GM04503 (cell line): ENCODE data around the gene CALHM3.
A peak's percentile ranks its signal among the peaks of the same experiment; 100 is the strongest.
"Not testable (repeated sequence)": the region's sequence is repeated elsewhere in the genome, so short reads cannot be mapped to it uniquely, and the experiment has no call there.

Experiments
- DNase-seq: peaks from one replicate; pipeline ENCODE4 v3.0.0-alpha.2; 2012; ENCODE audit warnings: low read depth

The CALHM3 gene

DNA sequence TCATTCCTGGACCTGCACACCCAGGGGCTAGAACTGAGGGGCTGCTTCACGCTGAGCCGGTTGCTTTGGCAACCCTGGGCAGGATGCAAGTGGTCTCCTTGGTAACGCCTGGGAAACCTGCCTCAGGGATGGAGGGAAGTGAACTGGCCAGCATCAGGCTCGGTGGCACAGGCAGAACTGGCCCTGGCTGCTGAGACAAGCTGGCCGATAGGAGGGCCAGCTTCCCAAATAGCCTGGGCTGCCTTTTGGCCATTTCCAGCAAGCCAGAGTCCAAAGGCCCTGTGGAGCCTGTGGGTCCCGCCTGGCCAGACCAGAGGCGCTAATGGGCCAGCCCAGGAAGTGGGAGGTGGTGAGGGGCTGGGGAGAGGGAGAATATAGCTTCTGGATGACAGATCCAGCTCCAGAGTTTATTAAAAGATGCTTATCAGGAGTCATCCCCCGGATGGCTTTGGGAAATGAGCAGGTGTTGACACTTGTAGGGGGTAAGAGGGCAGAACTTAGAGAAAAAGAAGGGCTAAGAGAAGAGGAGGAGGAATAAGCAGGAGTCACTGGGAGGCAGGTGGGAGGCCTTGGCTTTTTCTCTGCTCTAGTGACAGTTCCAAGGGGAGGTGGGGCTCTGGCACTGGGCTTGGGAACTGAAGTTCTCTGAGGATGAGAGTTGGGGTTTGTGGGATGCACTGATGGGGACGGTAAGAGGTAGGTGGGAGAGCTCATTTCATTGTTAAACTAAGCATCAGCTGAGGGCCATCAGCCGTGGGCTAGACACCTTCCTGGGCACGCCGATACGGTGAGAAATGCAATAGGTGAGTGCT lies 24.0 kb upstream of the CALHM3 start:
- no peak for DNase-seq

DNA sequence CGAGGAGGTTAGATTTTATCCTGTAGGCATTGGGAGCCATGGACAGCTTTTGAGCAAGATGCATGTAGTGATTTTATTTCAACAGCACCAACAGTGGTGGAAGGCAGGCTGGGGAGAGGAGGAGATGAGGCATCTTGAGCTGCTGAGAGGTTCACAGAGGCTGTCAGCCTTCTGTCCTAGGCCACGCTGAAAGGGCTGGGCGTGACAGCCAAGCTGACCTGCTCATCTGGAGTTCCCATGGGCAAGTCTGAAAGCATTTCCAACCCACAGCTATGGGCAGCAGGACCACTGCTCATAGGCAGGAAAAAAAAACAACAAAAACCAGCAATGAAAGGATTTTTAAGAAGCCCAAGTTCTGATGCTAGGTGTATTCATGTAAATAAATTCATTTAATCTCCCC lies 22.1 kb upstream of the CALHM3 start:
- no peak for DNase-seq

DNA sequence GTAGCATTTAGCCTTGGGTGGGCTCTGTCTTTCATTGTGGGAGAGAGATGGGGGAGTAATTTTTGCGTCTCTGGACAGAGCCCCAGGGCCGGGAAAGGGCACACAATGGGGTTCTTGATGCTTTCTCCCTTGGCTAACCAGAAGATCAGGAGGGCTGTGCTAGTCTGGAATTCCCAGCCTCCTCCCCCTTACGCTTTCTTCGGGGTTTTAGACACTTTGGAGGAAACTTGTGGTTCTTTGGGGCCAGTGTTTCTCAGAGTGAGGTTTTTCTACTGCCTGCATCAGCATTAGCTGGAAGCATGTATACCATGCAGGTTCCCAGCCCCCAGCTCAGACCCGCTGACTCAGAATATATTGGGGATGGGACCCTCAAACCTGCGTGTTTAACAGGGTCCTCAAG lies 21.4 kb upstream of the CALHM3 start:
- no peak for DNase-seq

DNA sequence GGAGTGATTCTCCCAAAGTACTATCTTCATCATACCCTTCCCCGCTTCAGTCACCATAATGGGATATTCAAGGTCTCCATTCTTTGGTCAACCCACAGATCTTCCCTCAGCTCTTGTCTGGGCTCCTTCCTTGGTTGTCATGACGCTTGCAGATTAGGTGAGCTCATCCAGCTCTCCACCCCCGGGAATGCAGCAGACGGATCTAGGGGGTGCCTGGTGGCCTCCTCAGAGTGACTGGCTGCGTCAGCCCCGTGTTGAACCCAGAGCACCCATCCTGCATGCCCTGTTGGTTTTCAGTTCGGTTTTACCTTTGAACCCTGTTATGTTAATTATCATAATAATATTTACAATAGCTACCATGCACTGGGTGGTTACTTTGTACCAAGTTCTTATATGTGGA lies 20.8 kb upstream of the CALHM3 start:
- DNase-seq = no peak

DNA sequence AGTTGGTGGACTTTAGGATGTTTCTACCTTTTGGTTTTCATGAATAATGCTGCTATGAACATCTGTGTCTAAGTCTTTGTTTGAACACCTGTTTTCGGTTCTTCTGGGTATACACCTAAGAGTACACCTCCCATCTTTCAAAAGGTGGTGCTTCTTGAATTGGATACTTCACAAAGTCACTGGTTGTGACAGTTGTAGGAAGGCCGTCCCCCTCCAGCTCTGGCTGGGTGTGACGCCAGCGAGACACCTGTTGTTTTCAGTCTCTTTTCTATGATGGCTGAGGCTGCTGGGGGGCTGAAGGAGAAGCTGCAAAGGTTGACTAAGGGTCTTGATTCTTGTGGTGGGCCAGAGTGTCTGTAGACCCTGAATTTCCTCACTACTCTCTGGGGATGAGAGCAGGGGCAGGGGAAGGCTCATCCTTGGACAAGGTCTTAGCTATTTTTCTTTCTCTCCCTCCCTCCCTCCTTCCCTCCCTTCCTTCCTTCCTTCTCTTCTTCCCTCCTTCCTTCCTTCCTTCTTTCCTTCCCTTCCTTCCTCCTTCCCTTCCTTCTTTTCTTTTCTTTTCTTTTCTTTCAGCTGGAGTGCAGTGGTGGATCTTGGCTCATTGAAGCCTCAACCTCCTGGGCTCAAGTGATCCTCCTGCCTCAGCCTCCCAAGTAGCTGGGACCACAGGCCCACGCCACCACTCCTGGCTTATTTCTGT lies 20.0 kb upstream of the CALHM3 start:
- no peak for DNase-seq

DNA sequence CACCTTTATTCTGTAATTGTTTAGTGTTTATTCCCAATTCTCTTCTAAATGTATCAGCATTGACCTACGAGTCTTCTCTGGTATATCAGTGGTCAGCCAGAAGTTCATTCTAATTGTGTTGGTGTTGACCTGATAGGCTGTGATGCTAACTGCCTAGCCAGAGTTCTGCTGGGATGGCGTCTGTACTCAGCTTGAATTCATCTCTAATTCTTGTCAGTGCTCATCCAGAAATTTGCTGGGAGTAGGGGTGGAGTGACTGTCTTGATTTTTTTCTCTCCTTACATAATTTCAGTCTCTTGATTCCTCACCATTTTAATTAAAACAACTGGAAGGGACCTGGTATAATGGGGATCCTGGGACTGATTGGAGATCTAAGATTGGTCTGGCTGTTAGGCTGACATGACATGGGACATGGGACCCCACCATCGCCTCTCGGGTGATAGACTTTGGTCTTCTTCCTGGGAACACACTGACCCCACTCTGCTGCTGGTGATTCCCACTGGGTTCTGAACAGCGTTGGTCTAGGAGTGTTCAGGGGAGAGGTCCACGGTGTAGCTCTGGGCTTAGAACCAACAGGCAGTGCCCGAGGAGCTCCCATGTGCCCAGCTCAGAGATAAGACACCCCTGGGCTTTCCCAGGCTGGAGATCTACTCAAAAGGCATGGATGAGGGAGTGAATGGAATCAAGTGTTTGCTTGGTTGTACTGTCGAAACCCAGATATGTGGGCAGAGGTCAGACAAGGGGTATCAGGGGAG lies 18.3 kb upstream of the CALHM3 start:
- no peak for DNase-seq

DNA sequence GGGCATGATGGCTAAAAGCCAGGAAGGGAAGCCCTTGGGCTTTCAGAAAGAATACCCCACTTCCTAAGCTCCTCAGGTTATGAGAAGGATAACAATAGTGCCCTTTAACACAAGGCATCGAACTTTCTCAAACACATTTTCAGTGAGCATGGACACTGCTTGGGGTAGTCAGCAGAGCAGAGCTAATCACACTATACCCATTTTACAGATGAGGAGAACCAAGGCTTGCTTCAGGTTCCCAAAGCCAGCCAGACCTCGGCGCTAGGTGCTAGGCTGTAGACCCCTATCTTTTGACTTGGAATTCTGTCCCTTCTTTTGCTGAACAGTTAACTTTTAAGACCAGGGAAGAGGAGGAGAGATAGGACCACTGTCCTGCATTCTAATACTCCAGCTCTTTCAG lies 16.3 kb upstream of the CALHM3 start:
- no peak for DNase-seq

DNA sequence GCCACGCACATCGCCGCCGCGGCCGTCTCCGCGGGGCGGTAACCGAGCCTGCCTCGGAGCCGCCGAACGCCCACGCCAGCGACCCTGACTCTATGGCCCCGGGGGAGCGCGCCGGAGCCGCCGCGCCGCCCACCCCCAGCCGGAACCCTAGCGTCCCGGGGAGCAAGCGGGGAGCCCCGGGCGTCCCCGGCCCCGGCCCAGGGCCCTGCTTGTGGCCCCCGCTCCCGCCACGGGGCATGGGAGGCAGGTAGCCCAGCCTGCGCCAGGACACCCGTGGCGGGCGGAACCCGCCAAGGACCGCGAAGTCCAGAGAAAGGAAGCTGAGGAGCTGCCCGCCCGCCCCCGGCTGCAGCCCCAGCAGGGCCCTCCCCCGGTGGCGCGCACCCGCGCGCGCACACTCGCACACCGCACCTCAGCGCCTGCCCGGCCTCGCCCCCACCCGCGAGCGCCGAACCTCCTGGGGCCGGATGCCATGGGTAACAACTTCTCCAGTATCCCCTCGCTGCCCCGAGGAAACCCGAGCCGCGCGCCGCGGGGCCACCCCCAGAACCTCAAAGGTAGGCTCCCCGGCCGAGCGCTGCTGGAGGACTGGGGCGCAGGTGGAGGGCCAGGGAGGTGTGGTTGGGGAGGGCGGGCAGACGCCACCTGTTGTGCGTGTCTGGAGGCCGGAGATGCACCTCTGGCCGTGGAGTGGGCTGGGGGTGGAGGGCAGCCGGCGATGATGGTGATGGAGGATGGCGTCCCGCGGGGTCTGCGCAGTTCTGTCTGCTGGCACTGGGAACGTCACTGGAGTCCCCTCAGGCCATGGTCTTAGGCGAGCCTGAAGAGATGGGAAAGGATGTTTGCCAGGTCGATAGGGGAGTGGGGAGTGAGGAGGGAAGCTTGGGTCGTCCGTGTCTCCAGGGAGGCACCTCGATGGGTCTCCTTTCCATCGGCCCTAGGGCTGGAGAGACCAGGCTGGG lies 15.2 kb upstream of the CALHM3 start:
- DNase-seq = no peak

DNA sequence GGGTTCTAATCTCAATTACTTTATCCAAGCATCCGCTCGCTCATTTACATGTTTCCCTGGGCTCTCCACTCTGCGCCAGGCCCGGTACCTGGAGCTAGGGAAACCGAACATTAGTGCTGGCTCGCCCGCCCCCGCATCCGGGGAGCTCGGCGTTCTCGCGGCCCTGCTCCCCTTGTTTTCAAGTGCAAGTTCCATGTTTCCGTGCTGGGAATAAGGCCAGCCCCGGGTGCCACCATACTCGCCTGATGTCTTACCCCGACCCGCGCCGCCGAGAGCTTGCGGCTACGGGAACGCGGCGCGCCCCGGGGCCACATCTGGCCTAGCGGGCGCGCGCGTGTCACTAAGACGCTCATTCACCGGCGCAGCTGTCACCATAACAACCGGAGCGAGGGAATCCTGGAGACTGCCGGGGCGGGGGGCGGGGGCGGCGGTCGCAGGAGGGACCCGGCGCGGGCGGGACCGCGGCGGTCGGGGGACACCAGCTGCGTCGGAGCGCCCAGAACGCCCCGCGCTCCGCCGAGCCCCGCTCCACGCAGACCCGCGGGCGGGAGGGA lies 14.4 kb upstream of the CALHM3 start, which contains the start of gene NEURL1:
Gene NEURL1, plus strand, starts transcription at position 344 of the 554 bp plus-strand sequence. CDS start 683 bp downstream, outside the sequence.
- no peak for DNase-seq

DNA sequence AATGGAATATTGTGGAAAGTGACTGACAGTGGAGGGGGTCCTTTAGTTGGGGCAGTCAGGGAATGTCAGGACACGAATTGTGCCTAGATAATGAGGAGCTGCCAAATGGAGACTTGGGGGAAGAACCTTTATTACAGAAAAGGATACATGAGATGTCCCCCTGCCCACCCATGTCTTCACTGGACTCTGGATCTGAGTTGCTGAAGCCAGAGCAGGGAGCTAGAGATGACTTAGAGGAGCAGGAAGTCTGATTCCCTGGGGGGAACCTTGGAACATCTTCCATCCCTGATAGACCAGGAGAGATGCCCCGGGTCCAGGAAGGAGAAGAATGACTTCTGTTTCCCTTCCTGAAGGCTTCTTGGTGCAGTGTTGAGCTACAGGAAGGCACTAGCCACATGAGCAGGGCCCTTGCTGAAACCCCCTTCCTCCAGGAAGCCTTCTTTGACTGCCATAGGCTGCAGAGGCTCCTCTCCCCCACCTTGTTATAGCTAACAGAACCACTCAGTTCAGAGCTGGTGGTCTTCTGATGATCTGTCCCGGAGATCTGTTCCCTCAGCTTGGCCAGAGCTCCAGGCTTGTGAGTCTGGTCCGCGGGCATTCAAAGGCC lies 13.7 kb upstream of the CALHM3 start:
- DNase-seq = no peak

DNA sequence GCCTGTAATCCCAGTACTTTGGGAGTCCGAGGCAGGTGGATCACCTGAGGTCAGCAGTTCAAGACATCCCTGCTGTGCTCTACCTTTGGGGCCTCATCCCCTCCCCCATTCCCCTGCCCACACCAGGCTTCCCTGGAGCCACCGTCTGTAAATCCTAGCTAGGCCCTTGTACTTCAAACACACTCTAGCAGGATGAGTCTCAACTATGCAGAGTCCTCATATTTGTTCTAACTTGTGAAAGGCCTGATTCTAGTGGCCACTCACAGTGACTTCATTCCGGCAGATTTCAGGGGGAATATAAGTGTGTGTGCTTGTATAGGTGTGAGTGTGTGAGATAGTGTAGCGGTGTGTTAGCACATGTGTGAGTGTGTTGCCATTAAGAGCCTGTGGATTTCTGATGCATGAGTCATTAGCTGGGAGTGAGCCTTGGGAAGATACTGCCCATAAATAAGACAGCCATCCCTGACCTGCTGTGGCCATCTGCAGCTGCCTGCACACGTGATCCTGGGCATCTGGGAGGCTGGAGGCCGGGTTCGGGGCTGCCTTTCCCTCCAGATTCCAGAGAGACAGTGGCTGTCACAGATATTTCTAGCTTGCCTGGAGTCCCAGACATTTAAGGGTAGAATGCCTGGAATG lies 12.8 kb upstream of the CALHM3 start:
- DNase-seq = peak; percentile 90

DNA sequence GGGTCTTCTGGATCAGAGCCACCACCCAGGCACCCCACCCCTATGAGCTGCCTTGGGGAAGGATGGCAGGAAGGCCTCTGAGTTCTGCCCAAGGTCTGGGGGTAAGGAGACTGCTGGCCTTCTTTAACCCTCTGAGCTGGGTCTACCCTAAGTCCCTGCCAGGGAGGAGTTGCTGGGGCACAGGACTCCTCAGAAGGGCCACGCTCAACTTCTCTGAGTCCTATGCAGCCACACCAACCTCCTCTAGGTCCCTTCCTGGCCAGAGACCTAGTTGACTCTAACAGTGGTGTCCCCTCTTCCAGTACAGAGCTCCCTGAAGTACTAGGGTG lies 11.9 kb upstream of the CALHM3 start:
- no peak for DNase-seq

DNA sequence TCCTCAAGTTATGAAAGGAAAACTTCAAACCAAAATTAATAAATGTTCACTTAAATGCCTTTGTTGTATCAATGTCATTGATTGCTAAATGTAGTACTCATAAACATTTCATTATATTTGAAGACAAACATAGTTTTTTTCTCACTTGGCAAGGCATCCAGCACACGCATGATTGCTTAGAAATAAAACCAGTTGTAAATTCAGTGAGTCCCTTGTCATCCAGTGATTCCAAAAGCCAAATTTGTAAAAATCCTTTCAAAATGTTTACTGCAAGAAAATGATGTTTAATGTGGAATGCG lies 8.3 kb upstream of the CALHM3 start:
- no peak for DNase-seq

DNA sequence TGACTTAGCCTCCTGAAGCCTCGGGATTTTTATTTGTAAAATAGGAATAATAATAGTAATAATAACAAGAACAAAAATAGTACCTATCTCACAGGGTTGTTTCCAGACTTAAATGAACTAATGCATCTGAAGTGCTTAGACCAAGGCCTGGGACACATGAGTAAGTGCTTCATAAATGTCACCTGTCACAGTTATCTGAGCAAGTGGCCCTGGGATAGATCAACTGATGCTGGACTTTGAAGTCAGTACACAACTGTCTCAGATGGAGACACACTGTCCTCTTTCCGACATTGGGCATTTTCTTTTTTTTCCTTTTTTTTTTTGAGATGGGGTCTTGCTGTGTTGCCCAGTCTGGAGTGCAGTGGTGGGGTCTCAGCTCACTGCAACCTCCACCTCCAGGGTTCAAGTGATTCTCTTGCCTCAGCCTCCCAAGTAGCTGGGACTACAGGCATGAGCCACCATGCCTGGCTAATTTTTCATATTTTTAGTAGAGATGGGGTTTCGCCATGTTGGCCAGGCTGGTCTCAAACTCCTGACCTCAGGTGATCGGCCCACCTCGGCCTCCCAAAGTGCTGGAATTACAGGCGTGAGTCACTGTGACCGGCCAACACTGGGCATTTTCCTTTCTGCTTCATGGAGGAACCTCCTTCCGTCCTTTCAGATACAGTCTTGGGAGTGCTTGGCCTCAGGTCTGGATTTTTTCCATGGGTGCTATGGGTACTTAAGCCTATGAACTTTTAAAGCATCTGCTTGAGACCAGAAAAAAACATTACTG lies 7.8 kb upstream of the CALHM3 start:
- not testable (repeated sequence) for DNase-seq

DNA sequence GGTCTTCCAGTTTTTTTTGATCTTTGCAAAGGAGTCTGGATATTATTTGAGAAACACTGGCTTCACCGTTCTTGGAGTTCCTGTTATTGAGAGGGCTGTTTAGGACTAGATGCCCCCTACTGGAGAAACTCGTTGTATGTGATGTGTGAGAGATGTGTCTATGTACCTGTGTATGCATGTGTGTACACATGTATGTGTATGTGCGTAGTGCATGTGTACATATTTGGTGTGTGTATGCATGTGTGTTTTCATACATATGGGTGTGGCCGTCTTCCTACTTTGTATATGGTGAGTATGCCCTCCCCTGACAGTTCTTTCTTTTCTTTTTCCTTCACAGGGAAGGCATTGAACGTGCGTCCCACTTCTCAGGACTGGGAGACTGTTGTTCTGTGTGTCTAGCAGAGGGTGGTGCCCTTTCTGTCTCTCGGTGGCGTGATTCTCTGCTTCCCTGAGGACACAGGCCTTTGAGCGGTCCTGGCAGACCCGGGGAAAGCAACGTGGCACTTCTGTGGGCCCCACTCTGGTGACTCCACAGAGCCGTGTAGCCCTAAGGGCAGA lies 3.0 kb upstream of the CALHM3 start:
- peak; percentile 19 for DNase-seq

DNA sequence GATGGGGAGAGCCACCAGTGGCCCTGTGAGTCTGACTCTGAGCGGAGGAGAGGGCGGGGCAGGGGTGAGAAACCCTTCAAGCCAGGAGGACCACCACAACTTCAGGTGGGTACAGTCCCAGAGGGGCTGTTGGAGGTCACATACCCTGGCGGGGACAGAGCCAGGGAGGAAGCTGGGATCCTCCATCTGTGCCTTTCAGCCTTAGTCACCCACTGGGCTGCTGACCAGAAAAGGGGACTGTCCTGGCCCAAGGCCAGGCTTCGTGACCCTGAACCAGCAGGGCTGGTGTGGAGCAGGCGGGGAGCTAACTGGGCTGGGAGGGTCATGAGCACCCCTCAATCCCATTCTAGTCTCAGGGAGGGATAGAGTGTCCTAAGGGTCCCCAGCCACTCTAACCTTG lies 1.5 kb upstream of the CALHM3 start:
- DNase-seq = peak; percentile 15

DNA sequence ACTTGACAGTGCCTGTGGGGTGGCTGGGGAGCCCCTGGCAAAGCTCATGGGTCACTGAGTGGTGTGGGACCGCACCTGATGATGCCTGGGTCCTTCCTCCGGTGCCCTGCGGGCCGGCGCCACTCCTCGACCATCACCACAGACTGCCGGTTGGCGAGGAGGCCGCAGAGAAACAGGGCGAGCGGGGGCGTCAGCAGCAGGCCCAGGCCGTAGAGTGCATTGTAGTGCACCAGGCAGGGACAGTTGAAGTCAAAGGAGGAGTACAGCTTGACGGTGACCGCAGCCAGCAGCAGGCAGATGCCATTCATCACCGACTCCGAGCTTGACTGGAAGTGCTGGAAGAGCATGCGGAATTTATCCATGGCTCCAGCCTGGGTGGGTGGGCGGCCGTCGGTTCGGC lies 369 bp downstream of the CALHM3 start:
- no peak for DNase-seq

DNA sequence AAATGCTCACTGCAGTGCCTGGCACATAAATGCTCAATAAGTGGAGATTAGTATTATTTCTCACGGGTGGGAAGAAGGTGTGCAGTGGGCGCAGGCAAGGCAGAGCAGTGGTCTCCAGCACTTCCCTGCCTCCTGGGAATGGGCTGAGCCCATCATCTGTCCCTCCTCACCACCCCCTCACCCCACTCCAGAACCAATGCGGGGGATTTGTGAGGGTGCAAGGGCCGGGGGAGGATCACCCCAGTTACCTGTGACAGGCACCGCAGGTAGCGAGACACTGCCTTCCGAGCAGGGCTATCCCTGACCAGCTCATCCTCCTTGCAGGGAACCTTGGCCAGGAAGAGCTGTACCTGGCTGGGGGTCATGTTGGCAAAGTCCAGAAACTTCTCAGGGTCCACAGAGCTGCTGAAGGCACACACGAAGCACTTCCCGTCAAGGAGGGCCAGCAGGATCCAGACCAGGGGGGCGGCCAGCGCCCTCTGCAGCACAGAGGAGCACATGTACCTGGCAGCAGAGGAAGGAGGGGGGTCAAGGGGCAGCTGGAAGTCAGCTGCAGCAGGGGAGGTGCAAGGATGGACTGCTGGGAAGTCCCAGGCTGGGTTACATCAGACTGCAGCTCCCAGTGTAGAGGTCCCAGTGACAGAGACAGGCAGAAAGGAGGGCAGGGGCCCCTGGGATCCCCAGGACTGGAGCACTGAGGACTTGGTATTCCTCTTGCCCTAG lies 2.8 kb downstream of the CALHM3 start:
- DNase-seq = no peak

DNA sequence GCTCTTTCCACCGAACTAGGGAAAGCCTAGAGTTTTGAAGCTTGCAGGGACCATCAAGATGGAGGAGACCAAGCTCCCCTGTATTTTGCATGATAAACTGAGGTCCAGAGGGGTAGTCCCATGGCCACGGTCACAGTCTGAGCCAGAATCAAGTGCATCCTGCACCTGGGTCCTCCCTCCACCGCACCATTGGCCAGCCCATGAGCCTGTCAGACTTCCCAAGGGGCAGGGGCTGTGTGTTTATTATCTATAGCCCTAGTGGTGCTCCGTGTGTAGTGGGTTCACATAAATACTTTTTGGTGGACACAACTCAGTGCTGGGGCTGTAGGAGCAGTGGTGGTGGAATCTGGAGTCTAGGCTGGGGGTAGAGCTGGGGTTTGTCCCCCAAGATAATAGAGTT lies 3.6 kb downstream of the CALHM3 start:
- no peak for DNase-seq
